NCI-H146 treated with DMSO at 0.1 percent for 48 hours (cell line): Measurements from ENCODE around the gene DYNC1I1.

Source experiments
- DNase-seq: peaks from one replicate; lab custom pipeline; 2025; ENCODE audit not compliant: unreplicated experiment; lab: John Stamatoyannopoulos, UW

Gene DYNC1I1

GRCh38 chr7:95772298-95772770, at the start of gene DYNC1I1:
Gene DYNC1I1, plus strand, starts transcription at chr7:95772554. Its CDS starts 32,176 bp downstream, at chr7:95804730.
- DNase-seq = peak; percentile 64

GRCh38 chr7:95723583-95724180, 48.7 kb upstream of the DYNC1I1 start:
- peak; percentile 86 for DNase-seq

GRCh38 chr7:95725205-95725604, 47.1 kb upstream of the DYNC1I1 start:
- peak; percentile 75 for DNase-seq

DNA sequence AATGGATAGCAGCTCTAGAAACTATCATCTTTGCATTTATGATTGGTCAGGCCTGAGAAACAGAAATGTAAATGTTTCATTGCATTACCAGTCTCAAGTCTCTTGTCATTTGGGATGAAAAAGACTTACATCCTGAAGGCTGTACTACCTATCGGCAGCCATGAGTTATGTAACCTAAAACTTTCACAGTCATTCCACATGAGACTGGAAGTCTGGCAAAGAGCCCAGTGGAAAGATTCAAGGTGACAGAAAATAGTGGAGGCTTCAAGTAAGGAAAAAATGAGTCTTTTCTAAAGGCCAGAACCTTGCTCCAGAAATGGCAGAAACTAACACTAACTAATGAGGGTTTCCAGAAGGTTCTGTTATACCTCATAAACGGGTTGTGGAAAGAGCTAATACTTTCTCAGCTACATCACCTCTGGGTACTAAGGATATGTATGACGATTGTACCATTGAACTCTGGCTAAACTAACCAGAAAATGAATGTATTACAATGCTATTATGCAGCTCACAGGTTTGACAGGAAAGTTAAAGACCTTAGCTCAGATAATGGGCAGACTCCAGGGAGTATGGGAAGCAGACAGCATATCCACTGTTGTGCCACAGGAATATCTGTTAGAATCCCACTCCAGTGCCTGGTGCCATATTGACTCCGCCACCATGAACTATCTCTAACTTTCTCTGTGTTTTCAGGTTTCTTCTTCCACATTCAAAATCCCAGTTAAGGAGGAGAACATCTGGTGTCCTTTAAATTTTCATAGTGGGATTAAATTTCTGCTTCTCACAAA, 41.7 kb upstream of the DYNC1I1 start:
- no peak for DNase-seq

DNA sequence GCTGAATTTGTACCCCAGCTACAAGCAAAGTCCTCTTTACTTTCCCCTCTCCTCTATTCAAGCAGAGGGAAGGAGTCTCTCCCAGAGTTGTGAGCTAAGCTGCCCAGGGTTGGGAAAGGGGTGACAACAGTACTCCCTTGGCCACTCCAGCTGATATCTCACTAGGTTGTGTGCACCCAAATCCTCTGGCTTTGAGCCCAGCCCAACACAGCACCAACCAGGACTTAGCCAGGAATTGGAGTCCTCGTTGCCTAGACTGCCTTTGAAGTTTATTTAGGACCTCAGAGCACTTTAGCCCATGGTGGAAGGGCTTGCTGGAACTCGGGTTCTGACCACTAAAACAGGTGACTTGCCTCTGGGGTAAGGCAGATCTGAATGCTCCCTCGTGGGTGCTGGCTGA, 35.7 kb upstream of the DYNC1I1 start:
- no peak for DNase-seq

- no peak for DNase-seq
Measured at GRCh38 chr7:95737828-95738505, 34.4 kb upstream of the DYNC1I1 start.

DNA sequence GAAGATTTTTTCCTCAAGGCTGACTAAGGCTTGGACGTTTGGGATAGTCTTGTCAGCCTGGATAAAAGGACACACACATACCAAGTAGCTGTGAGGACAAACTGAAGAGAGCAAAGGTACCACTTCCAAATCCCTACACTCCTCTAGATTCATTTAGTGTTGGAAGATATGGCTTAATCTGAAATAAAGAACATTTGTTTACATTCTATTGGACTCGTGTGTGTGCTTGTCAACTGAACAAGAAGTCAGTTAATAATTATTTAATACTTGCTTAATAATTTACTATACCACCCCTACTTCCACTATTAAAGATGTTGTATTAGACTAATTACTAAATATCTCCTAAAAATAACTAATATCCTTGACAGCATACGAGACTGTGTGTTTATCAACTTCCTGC, 23.3 kb upstream of the DYNC1I1 start:
- no peak for DNase-seq

GRCh38 chr7:95749515-95749914, 22.8 kb upstream of the DYNC1I1 start:
- DNase-seq = no peak

GRCh38 chr7:95753440-95753839, 18.9 kb upstream of the DYNC1I1 start:
- DNase-seq = no peak

DNA sequence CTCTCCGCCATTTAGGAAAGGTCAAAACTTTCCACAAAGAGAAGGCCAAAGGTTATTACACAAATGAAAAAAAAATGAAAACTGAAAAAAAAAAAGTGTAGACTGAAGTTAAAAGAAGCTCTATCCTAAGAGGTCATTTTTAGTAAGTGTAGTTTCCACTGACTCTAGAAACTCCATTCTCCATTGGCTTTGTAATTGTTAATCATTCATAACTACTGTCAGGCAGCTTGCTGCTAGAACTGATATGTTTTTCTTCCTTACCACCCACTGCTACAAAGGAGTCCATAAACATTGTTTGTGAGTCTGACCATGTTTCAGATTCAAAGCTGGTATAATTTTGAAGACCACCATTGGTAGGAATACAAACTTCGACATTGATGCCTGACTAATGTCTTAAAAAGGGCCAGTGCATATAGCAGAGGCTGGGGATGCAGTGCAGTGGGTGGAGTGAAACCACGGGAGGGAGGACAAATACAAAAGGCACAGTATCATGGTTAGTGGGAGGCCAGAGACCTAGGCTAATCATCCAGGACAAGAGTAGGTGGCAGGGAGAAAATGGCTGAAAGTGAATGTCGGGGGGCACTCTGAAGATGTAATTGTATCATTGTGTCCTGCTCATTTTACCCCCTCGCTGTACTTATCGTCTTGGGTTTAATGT, 16.9 kb upstream of the DYNC1I1 start:
- DNase-seq = no peak

DNA sequence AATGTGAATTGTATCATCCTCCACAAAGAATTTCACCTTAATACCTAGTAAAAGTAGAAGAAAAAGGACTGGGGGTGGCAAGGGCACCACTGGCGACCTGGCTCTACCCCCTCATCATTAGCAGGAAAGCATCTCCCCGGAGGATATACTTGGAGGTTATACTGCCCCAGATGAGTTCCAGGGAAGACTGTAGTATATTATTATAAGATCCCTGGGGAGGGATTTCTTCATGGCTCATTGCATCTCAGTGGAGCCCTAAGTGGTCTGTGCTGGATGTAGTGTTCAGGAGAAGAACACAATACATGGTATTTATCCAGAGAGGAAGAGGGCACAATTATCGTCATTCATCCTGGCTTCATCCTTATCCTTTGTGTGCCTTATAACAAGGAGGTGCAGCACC, 14.2 kb upstream of the DYNC1I1 start:
- peak; percentile 89 for DNase-seq

DNA sequence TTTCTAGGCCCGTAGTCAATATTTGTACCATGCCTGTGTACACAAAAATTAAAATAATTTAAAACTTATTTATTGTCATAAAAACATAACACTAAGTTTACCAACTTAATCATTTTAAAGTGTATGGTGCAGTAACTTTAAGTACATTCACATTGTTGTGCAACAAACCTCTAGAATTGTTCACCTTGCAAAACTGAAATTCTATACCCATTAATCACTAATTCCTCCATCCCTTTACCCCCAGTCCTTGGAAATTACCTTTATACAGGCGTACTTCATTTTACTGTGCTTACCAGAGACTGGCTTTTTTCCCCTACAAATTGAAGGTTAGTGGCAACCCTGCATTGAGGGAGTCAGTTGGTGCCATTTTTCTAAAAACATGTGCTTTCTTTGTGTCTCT, 6.3 kb upstream of the DYNC1I1 start:
- DNase-seq = no peak

GRCh38 chr7:95766657-95767056, 5.7 kb upstream of the DYNC1I1 start:
- no peak for DNase-seq

- DNase-seq = peak; percentile 32
Measured at GRCh38 chr7:95772771-95773581, 622 bp downstream of the DYNC1I1 start.

DNA sequence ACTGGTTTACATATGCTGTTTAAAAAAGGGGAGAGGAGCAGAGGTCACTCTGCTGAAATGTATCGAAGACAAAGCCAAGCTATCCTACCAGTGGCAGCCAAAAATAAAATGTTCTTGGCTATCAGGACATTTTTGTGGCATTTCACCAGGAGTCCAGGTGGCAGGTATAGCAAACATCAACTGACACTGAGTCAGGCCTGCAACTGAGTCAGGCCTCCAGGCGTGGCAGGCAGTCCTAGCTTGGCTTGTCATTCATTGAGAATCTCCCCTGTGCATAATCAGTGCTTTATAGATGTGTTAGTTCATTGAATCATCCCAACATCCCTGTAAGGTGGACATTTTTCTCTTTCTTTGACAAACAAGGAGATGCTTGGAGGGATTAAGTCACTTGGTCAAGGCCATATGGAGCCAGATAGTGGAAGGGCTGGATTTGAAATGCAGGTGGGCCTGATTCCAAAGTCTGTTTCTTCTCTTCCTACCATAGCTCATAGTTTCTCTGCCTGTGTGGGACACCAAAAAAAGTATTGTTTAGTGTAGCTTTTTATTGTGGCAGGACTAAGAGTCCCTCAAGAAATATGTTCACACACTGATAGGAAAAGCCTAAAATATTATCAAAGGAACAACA, 4.3 kb downstream of the DYNC1I1 start:
- no peak for DNase-seq

GRCh38 chr7:95777269-95777668, 4.9 kb downstream of the DYNC1I1 start:
- DNase-seq = no peak

- no peak for DNase-seq
Measured at GRCh38 chr7:95780665-95781064, 8.3 kb downstream of the DYNC1I1 start.

- DNase-seq = no peak
Measured at GRCh38 chr7:95781961-95782586, 9.7 kb downstream of the DYNC1I1 start.

GRCh38 chr7:95784796-95785195, 12.4 kb downstream of the DYNC1I1 start:
- no peak for DNase-seq

DNA sequence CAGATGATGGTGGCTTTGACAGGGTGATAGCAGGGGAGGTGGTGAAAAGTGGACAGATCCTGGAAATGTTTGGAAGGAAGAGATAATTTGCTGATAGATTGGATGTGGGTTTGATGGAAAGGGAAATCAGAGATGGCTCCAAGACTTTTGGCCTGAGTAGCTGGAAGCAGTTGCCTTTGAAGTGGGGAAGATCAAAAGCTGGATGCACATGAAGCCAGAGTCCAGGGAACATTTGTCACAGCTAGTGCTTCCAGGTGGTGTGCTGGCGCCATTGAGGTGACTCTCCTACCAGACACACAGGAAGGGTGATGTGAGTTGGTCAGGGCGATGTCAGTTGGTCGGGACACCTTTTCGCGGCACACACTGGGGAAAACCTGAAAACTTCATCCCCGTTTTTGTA, 15.9 kb downstream of the DYNC1I1 start:
- no peak for DNase-seq
